ENCODE data around the gene FAM110C. TPM values are rescaled to one million over a fixed set of nuclear protein-coding genes. Genes with fewer than 3 reads are reported as not detected.

FAM110C gene
- total and polyA plus RNA-seq, 9 of the 15 experiments (the other 6 are each of a cell fraction or from before 2014, with no cell fraction given) = not detected

DNA sequence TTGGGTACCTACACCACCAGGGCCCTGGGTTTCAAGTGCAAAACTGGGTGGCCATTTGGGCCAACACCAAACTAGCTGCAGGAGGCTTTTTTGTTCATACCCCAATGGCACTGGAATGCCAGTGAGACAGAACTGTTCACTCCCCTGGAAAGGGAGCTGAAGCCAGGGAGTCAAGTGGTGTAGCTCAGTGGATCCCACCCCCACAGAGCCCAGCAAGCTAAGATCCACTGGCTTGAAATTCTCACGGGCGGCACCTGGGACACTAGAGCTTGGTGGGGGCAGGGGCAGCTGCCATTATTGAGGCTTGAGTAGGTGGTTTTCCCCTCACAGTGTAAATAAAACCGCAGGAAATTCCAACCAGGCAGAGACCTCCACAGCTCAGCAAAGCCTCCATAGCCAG, 46.0 kb upstream of the FAM110C start:
- BruUV-seq (replicated peaks) = no TSS peak
- Histone ChIP-seq H3K4me1 (replicated peaks in 1 of 2; ENCODE audit: control insufficient read depth in 2 of 2, insufficient read depth in 2 of 2, low read length in 2 of 2) (no peaks in the 10 kb centered on the region), H3K9ac (ENCODE audit: insufficient read depth in 1 of 2, low read depth in 2 of 2, low read length in 2 of 2) (no peak overlapping the region), H3K4me3 (no peak overlapping the region), H3K9me1 (ENCODE audit: control insufficient read depth, insufficient read depth, low read length) (no peaks in the 10 kb centered on the region), H3K4me2 (ENCODE audit: insufficient read depth, low read length) (no peak overlapping the region), H3K27ac (ENCODE audit: extremely low read depth, low read depth, low read length) (no peak overlapping the region), H3K9me3 (replicated peaks; ENCODE audit: control insufficient read depth, insufficient read depth, low read depth, low read length) (no peaks in the 10 kb centered on the region), H3K36me3 (ENCODE audit: control insufficient read depth, insufficient read depth, low read length) (no peaks in the 10 kb centered on the region), H3K27me3 (ENCODE audit: control insufficient read depth in 2 of 2, insufficient read depth in 2 of 2, low read length in 2 of 2) (no peaks in the 10 kb centered on the region; a peak in 1 of 5 replicates), H4K20me1 (replicated peaks; ENCODE audit: control insufficient read depth, insufficient read depth, low read length) (no peaks in the 10 kb centered on the region), H2AFZ (ENCODE audit: low read depth, low read length) (no peak overlapping the region), H3K79me2 (ENCODE audit: control insufficient read depth, insufficient read depth, low read length) (no peaks in the 10 kb centered on the region)
- ChIA-PET POLR2A (no interaction called here), CTCF (ENCODE audit: low intra/inter-chr PET ratio) (no interaction called here)
- FAIRE-seq (no peak), DNase-seq (ENCODE audit: extremely low read depth in 1 of 4, low spot score in 3 of 4) (no peak), ATAC-seq (no peak)
- intact Hi-C loops (cut with micrococcal nuclease) (no loop called here), in situ Hi-C loops (cut with MboI) (no loop called here)
- WGBS (ENCODE audit: insufficient coverage, low coverage, missing lambda C conversion rate) = 0% methylated on average over 3 of the region's 3 CpGs
- TF ChIP-seq NR1H2 (CRISPR knock-in tag; IDR thresholded peaks at IDR 0.05) = no peak
- TF ChIP-seq GATA2 (CRISPR knock-in tag; IDR thresholded peaks at IDR 0.05) = no peak

DNA sequence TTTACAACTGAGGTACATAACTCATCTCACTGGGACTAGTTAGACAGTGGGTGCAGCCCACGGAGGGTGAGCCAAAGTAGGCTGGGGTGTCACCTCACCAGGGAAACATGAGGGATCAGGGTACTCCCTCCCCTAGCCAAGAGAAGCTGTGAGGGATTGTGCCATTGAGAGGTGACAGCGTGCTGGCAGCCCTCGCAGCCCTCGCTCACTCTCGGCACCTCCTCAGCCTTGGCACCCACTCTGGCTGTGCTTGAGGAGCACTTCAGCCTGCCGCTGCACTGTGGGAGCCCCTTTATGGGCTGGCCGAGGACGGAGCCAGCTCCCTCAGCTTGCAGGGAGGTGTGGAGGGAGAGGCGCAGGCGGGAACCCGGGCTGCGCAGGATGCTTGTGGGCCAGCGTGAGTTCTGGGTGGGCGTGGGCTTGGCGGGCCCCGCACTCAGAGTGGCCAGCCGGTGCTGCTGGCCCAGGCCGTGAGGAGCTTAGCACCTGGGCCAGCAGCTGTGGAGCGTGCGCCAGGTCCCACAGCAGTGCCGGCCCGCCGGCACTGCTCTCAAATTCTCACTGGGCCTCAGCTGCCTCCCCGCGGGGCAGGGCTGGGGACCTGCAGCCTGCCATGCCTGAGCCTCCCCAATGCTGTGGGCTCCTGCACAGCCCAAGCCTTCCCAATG, 44.5 kb upstream of the FAM110C start:
- 1% methylated on average over 17 of the region's 25 CpGs for WGBS (ENCODE audit: insufficient coverage, low coverage, missing lambda C conversion rate)
- Histone ChIP-seq H3K9me1 (ENCODE audit: control insufficient read depth, insufficient read depth, low read length) (no peaks in the 10 kb centered on the region), H3K4me1 (replicated peaks in 1 of 2; ENCODE audit: control insufficient read depth in 2 of 2, insufficient read depth in 2 of 2, low read length in 2 of 2) (no peaks in the 10 kb centered on the region), H3K27me3 (ENCODE audit: control insufficient read depth in 2 of 2, insufficient read depth in 2 of 2, low read length in 2 of 2) (no peaks in the 10 kb centered on the region; a peak in 1 of 5 replicates), H3K4me2 (ENCODE audit: insufficient read depth, low read length) (no peak overlapping the region), H3K4me3 (no peak overlapping the region), H3K27ac (ENCODE audit: extremely low read depth, low read depth, low read length) (no peak overlapping the region), H2AFZ (ENCODE audit: low read depth, low read length) (no peak overlapping the region), H3K79me2 (ENCODE audit: control insufficient read depth, insufficient read depth, low read length) (no peaks in the 10 kb centered on the region), H3K9me3 (replicated peaks; ENCODE audit: control insufficient read depth, insufficient read depth, low read depth, low read length) (no peaks in the 10 kb centered on the region), H3K9ac (ENCODE audit: insufficient read depth in 1 of 2, low read depth in 2 of 2, low read length in 2 of 2) (no peak overlapping the region), H3K36me3 (ENCODE audit: control insufficient read depth, insufficient read depth, low read length) (no peaks in the 10 kb centered on the region), H4K20me1 (replicated peaks; ENCODE audit: control insufficient read depth, insufficient read depth, low read length) (no peaks in the 10 kb centered on the region)
- ChIA-PET CTCF (ENCODE audit: low intra/inter-chr PET ratio) (no interaction called here), POLR2A (no interaction called here)
- no peak for ATAC-seq
- in situ Hi-C loops (cut with MboI) = no loop called here
- no TSS peak for BruUV-seq (replicated peaks)
- DNase-seq (ENCODE audit: extremely low read depth in 1 of 4, low spot score in 3 of 4) = no peak
- intact Hi-C loops (cut with micrococcal nuclease) = no loop called here
- no peak for FAIRE-seq
- TF ChIP-seq, protein P1, sequence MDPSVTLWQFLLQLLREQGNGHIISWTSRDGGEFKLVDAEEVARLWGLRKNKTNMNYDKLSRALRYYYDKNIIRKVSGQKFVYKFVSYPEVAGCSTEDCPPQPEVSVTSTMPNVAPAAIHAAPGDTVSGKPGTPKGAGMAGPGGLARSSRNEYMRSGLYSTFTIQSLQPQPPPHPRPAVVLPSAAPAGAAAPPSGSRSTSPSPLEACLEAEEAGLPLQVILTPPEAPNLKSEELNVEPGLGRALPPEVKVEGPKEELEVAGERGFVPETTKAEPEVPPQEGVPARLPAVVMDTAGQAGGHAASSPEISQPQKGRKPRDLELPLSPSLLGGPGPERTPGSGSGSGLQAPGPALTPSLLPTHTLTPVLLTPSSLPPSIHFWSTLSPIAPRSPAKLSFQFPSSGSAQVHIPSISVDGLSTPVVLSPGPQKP (CRISPR knock-in tag; IDR thresholded peaks at IDR 0.05) = no peak
- TF ChIP-seq HNRNPH1 (optimal IDR thresholded peaks at IDR 0.05; ENCODE audit: low read depth, low read length) (no peak), MTA1 (IDR thresholded peaks at IDR 0.05; ENCODE audit: borderline replicate concordance) (no peak), HDAC1 (IDR thresholded peaks at IDR 0.05) (no peak), JUN (IDR thresholded peaks at IDR 0.05; ENCODE audit: borderline replicate concordance, low read depth, low read length) (no peak), JUN (CRISPR knock-in tag; IDR thresholded peaks at IDR 0.05; ENCODE audit: borderline replicate concordance) (no peak), KAT7 (CRISPR knock-in tag; IDR thresholded peaks at IDR 0.05; ENCODE audit: borderline replicate concordance) (no peak), CEBPB (tag; IDR thresholded peaks at IDR 0.05) (no peak), WHSC1 (IDR thresholded peaks at IDR 0.05; ENCODE audit: low read length) (no peak), ZNF592 (IDR thresholded peaks at IDR 0.05) (no peak)

Measured in K562 (cell line).